Peyer's patch (tissue), 4 donors: ENCODE measurements around the gene NAA16. TPM values are rescaled to one million over a fixed set of nuclear protein-coding genes. Genes with fewer than 3 reads are reported as not detected.

Experiments
- DNase-seq, 3 donors: peaks; one replicate each; pipeline ENCODE4 v3.0.0-alpha.2; 2017 to 2019
- H3K27ac ChIP-seq, 4 donors: fragments of 200-600 bp; sonication (generic); one replicate each; pipeline ENCODE4 v1.5.1; 2016 to 2019
- H3K27me3 ChIP-seq, 2 donors: fragments of 200-600 bp; sonication (generic); one replicate each; pipeline ENCODE4 v1.5.1; 2019
- H3K36me3 ChIP-seq, 3 donors: fragments of 200-600 bp; sonication (generic); one replicate each; pipeline ENCODE4 v1.5.1; 2016 to 2019
- H3K4me1 ChIP-seq, 4 donors: fragments of 200-600 bp; sonication (generic); one replicate each; pipeline ENCODE4 v1.5.1; 2016 to 2019
- H3K4me3 ChIP-seq, 4 donors: fragments of 200-600 bp; sonication (generic); 1 replicate in 3 of 4; 2 replicates in 1 of 4; pipeline ENCODE4 v1.5.1; 2016 to 2019; ENCODE audit warnings: mild to moderate bottlenecking in 1 of 4
- H3K9me3 ChIP-seq, 4 donors: fragments of 200-600 bp; sonication (generic); one replicate each; pipeline ENCODE4 v1.5.1; 2016 to 2019; ENCODE audit warnings: mild to moderate bottlenecking in 1 of 4
- POLR2A ChIP-seq, 2 donors: fragments of 450-650 bp; IDR thresholded peaks; one replicate each; pipeline ENCODE4 v1.5.1; 2017; ENCODE audit warnings: antibody characterized with exemption in 2 of 2, mild to moderate bottlenecking in 2 of 2, moderate library complexity in 2 of 2
- total RNA-seq, 4 donors: library from RNA; depleted of rRNA; stranded (reverse); fragments of >200 nt; gene quantifications; one replicate each; pipeline ENCODE4 v1.1.0, GENCODE V29; 2016
- TF ChIP-seq, protein P1 (sequence below), 6 experiments: fragments of 450-650 bp in 4 of 6; fragments of 200-600 bp in 2 of 6; sonication (generic) in 1 of 6; IDR thresholded peaks; one replicate each; pipeline ENCODE4 v1.5.1; 2017 to 2019; ENCODE audit warnings: antibody characterized with exemption in 6 of 6, mild to moderate bottlenecking in 3 of 6, moderate library complexity in 1 of 6

NAA16 gene
- total RNA-seq, 4 donors from 2014 or later, result 11.6 to 74.3 (median 16.6) TPM

DNA sequence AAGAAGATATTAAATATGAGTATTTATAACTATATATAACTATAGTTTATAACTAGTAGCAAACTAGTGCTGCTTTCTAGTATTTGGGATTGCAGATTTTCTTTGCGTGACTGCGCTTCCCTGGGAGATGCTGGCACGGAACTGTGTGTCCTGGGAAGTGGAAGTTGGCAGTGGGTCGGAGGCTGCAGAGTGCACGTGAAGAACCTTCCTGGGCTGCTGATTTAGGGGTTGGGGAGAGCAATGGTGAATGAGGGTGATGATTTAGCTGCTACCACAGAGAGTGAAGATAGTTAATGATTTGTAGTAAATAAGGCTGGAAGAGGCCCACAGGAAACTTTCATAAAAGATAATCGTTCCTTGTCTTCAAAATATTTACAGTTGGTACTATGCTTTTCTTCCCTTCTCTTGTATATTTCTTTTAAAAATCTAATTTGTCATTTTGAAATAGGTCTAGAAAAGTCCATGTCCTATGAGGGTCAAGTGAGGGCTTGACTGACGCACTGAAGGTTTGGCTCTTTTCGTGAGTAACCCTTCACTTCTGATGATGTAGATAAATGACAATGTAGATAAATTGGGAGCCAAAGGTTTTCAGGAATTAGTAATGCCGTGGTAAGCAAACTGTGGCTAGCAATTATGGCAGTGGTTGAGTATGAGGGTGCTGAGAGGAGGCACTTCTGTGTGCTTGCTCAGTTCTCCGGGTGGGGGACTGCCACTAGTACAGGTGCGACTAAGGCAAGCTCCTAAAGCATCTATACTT lies 3.0 kb upstream of the NAA16 start:
- TF ChIP-seq, protein P1, sequence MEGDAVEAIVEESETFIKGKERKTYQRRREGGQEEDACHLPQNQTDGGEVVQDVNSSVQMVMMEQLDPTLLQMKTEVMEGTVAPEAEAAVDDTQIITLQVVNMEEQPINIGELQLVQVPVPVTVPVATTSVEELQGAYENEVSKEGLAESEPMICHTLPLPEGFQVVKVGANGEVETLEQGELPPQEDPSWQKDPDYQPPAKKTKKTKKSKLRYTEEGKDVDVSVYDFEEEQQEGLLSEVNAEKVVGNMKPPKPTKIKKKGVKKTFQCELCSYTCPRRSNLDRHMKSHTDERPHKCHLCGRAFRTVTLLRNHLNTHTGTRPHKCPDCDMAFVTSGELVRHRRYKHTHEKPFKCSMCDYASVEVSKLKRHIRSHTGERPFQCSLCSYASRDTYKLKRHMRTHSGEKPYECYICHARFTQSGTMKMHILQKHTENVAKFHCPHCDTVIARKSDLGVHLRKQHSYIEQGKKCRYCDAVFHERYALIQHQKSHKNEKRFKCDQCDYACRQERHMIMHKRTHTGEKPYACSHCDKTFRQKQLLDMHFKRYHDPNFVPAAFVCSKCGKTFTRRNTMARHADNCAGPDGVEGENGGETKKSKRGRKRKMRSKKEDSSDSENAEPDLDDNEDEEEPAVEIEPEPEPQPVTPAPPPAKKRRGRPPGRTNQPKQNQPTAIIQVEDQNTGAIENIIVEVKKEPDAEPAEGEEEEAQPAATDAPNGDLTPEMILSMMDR (IDR thresholded peaks at IDR 0.05), result no peak
- no peak for TF ChIP-seq POLR2A (IDR thresholded peaks at IDR 0.05)
- peaks cover 0 to 8% (median 0%) of the 10 kb centered on the region in 4 donors for H3K4me1 ChIP-seq
- H3K4me3 ChIP-seq, result no peak overlapping the region
- H3K27ac ChIP-seq, result no peak overlapping the region
- H3K9me3 ChIP-seq, result no peaks in the 10 kb centered on the region
- no peaks in the 10 kb centered on the region for H3K27me3 ChIP-seq
- H3K36me3 ChIP-seq, result no peaks in the 10 kb centered on the region
- no peak for DNase-seq

DNA sequence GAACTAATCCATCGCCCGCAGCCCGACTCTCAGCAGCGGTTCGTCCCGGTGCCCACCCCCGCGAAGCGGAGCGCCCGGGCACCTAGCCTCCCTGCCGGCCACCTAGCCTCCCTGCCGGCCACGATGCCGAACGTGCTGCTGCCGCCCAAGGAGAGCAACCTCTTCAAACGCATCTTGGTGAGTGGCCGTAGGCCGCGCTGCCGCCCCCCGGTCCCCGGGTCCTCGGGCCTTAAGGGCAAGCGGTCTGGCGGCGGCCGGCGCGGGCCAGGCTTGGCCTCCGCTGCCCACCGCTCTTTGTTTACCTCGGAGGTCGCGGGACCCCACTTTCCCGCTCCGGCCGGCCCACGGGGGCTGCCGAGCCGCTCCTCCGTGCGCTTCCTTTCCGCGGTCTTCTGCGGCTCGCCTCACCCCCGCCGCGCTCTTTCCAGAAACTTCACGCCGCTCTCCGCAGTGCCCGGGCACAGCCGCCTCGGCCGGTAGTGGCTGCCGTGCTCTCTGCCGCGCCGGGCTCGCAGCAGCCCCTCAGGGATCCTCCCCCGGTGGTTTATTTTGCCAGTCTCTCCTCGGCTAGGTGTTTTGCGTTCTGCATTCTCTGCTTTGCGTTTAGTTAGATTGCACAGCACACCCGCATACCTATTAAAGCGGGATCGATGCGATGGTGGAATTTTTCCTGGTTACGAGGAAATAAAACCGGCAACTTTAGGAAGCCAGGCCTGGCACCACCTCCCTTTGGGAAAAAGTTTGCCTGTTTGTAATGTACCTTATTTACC lies 524 bp downstream of the NAA16 start:
- H3K27me3 ChIP-seq, result no peaks in the 10 kb centered on the region
- DNase-seq, result peak; percentile 40 to 70 (median 70)
- H3K9me3 ChIP-seq, result no peaks in the 10 kb centered on the region
- H3K4me1 ChIP-seq, result peaks cover 0 to 11% (median 3%) of the 10 kb centered on the region in 4 donors
- no peaks in the 10 kb centered on the region for H3K36me3 ChIP-seq
- H3K4me3 ChIP-seq, result peak overlapping the region; percentile 72 to 99 (median 95)
- no peak for TF ChIP-seq POLR2A (IDR thresholded peaks at IDR 0.05)
- TF ChIP-seq, protein P1 (IDR thresholded peaks at IDR 0.05), result peak in 1 of 6 experiments; percentile 7
- peak overlapping the region; percentile 84 to 94 (median 88) for H3K27ac ChIP-seq

DNA sequence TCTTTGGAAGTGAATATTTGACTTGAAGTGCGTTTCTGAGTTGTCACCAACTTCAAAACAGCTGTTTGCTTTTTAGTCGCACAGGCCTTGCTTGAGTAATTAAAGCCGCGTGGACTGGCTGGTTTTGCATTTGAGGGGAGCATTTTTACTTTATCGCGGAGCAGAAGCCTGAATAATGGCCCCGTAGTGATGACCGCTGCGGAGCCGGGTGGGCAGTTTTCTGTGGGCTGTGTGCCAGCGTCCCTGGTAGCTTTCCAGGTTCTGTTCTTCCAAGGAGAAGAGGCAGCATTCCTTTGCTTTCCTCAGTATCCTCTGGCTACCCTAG lies 1.1 kb downstream of the NAA16 start:
- peaks cover 0 to 11% (median 3%) of the 10 kb centered on the region in 4 donors for H3K4me1 ChIP-seq
- H3K27ac ChIP-seq, result peak overlapping the region; percentile 84 to 94 (median 88)
- no peaks in the 10 kb centered on the region for H3K27me3 ChIP-seq
- H3K4me3 ChIP-seq, result peak overlapping the region; percentile 72 to 99 (median 95)
- no peaks in the 10 kb centered on the region for H3K36me3 ChIP-seq
- DNase-seq, result peak; percentile 31 to 52 (median 50)
- TF ChIP-seq, protein P1 (IDR thresholded peaks at IDR 0.05), result no peak
- no peak for TF ChIP-seq POLR2A (IDR thresholded peaks at IDR 0.05)
- H3K9me3 ChIP-seq, result no peaks in the 10 kb centered on the region

DNA sequence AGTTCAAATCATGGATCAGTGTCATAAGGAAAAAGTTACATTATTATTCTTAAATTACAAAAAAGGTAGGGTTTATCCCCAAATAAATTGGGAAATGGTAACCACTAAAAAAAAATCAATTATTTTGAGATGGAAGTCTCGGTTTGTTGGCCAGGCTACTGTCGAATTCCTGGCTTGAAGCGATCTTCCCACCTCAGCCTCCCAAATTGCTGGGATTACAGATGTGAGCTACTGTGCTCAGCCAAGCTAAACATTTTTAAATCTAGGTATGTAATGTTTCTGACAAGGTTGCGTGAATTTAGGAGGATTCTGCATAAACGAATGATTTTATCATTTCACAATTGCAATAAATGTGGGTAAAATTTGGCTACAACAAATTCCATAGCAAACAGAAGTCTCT lies 2.0 kb downstream of the NAA16 start:
- peak overlapping the region in 1 of 4 donors; percentile 72 for H3K4me3 ChIP-seq
- peaks cover 0 to 11% (median 3%) of the 10 kb centered on the region in 4 donors for H3K4me1 ChIP-seq
- no peaks in the 10 kb centered on the region for H3K9me3 ChIP-seq
- no peak overlapping the region for H3K27ac ChIP-seq
- DNase-seq, result no peak
- TF ChIP-seq POLR2A (IDR thresholded peaks at IDR 0.05), result no peak
- TF ChIP-seq, protein P1 (IDR thresholded peaks at IDR 0.05), result no peak
- H3K36me3 ChIP-seq, result no peaks in the 10 kb centered on the region
- H3K27me3 ChIP-seq, result no peaks in the 10 kb centered on the region

DNA sequence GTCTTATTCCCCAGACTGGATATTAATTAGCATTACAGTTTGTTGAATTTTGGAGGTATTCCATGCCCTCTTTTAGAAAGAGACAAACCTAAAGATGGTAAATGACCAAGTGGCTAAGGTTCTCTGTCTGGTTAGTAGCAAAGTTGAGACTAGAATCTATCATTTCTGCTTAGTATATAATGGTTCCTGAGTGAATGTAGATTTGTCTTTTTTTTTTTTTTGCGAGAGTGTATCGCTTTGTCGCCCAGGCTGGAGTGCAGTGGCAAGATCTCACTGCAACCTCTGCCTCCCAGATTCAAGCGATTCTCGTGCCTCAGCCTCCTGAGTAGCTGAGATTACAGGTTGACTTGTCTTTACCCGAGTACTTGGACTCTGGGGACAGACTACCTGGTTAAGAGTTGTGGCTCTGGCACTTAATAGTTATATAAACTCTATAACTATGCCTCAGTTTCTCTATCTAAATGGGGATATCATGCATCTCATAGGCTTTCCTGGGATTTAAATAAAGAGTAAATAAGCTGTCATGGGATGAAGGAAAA lies 2.7 kb downstream of the NAA16 start:
- no peaks in the 10 kb centered on the region for H3K27me3 ChIP-seq
- H3K36me3 ChIP-seq, result no peaks in the 10 kb centered on the region
- DNase-seq, result no peak
- no peak for TF ChIP-seq POLR2A (IDR thresholded peaks at IDR 0.05)
- TF ChIP-seq, protein P1 (IDR thresholded peaks at IDR 0.05), result no peak
- H3K4me3 ChIP-seq, result no peak overlapping the region
- no peak overlapping the region for H3K27ac ChIP-seq
- peaks cover 0 to 11% (median 3%) of the 10 kb centered on the region in 4 donors for H3K4me1 ChIP-seq
- H3K9me3 ChIP-seq, result no peaks in the 10 kb centered on the region
